Activated naive CD8-positive, alpha-beta T cell treated with anti-CD3 and anti-CD28 coated beads for 36 hours (primary cell): ENCODE results near the gene PABPC1L. TPM values are rescaled to one million over a fixed set of nuclear protein-coding genes. Genes with fewer than 3 reads are reported as not detected.
"Not testable (repeated sequence)": the region's sequence is repeated elsewhere in the genome, so short reads cannot be mapped to it uniquely, and the experiment has no call there.

Experiments used
- DNase-seq: peaks from one replicate; pipeline ENCODE4 v3.0.0; 2021
- H3K27ac Mint-ChIP-seq: one replicate; pipeline ENCODE4 v1.8.0; 2022; ENCODE audit warnings: mild to moderate bottlenecking, moderate library complexity, mixed read lengths
- H3K27me3 Mint-ChIP-seq: one replicate; pipeline ENCODE4 v1.8.0; 2022; ENCODE audit warnings: mild to moderate bottlenecking, mixed read lengths
- H3K36me3 Mint-ChIP-seq: one replicate; pipeline ENCODE4 v1.8.0; 2021; ENCODE audit warnings: mild to moderate bottlenecking, mixed read lengths
- H3K4me1 Mint-ChIP-seq: one replicate; pipeline ENCODE4 v1.8.0; 2021; ENCODE audit warnings: mixed read lengths
- H3K4me3 Mint-ChIP-seq: one replicate; pipeline ENCODE4 v1.8.0; 2022; ENCODE audit warnings: mild to moderate bottlenecking, moderate library complexity, mixed read lengths
- H3K9me3 Mint-ChIP-seq: one replicate; pipeline ENCODE4 v1.8.0; 2022; ENCODE audit warnings: mixed read lengths
- total RNA-seq, 2 experiments: library from RNA; stranded (reverse); gene quantifications; one replicate each; pipeline ENCODE4 v1.2.3, GENCODE V29; 2021

PABPC1L gene
- 10 to 100 TPM; 75.3 to 79.3 TPM for total RNA-seq

DNA sequence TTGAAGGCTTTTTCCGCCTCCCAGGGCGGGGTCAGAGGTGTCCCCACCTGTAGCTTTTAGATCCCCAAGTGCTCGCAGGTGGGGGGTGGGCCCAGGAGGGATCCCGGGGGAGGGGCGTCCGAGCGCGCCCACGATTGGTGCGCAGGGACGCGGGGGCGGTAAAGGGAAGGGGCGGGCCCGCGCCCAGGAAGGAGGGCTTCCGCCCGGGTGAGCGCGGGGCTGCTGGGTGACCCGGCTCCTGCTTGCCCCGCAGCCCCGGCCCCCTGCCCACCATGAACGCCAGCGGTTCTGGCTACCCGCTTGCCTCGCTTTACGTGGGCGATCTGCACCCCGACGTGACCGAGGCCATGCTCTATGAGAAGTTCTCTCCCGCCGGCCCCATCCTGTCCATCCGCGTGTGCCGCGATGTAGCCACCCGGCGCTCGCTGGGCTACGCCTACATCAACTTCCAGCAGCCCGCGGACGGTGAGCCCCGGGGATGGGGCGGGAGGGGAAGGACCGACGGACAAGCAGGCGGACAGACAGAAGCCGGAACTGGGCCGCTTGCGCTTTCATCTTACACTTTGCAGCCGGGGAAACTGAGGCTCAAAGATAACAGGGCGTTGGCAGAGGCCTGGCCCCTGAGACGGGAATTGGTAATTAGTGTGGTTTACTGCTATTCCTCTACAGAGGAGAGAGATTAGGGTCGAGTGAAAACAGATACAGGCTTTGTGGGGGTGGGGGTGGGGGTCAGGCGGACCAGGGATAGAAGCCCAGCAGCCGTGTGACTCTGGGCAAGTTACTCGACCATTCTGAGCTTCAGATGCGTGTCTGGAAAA is at the start of gene PABPC1L:
Gene PABPC1L (plus strand): TSS at position 189 of the 818 bp plus-strand sequence. CDS start 84 bp downstream, at position 273.
- Mint-ChIP-seq H3K27ac (peak within 1 kb of the TSS; percentile 83), H3K9me3 (no peaks in the 10 kb centered on the region), H3K36me3 (peaks cover 28% of the 10 kb centered on the region), H3K4me3 (peak within 1 kb of the TSS; percentile 88), H3K27me3 (no peaks in the 10 kb centered on the region), H3K4me1 (peaks cover 32% of the 10 kb centered on the region)
- peak; percentile 85 for DNase-seq

DNA sequence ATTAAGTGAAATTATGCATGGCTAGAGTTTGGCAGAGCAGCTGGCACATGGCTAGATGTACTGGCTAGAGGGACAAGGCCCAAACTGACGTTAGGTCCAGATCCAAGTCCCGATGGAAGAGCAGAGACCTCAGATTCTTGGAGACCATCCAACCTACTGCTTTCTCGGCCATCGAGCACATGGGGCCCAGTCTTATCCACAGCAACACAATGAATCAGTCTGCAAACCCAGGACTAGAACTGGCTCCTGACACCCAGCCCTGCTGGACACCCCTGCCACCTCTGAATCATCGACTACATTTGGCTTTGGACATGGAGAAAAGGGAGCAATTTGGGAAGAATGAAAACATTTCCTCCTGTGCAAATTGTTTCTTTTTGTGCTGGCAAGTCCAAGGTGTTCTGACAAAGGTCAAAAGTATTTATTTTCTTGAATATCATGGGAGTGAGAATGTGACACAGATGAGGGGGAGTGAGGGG is 48.3 kb upstream of the PABPC1L start:
- Mint-ChIP-seq H3K4me1 (peaks cover 16% of the 10 kb centered on the region), H3K9me3 (peaks cover 2% of the 10 kb centered on the region), H3K27me3 (no peaks in the 10 kb centered on the region), H3K27ac (no peak overlapping the region), H3K36me3 (no peaks in the 10 kb centered on the region), H3K4me3 (no peak overlapping the region)
- DNase-seq: no peak

DNA sequence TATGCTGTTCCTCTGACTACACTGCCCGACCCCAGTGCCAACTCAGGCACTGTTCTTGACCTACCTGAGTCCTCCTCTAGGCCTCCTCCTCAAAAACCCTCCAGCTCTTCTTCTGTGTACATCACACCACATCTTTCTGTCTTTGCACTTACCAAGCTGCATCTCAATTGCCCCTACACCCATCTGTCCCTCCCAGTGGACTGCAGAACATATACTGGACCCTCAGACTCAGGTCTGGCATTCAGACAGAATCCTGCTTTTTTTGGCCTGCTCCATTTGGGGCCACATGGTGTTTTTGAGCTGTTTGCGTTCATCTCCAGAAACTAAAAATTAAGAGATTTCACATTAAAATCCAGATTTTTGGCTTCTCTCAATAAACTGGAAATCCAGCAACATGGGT is 47.6 kb upstream of the PABPC1L start:
- H3K27ac Mint-ChIP-seq: no peak overlapping the region
- no peak for DNase-seq
- H3K27me3 Mint-ChIP-seq: no peaks in the 10 kb centered on the region
- H3K4me3 Mint-ChIP-seq: no peak overlapping the region
- H3K9me3 Mint-ChIP-seq: no peaks in the 10 kb centered on the region
- peaks cover 22% of the 10 kb centered on the region for H3K4me1 Mint-ChIP-seq
- H3K36me3 Mint-ChIP-seq: no peaks in the 10 kb centered on the region

DNA sequence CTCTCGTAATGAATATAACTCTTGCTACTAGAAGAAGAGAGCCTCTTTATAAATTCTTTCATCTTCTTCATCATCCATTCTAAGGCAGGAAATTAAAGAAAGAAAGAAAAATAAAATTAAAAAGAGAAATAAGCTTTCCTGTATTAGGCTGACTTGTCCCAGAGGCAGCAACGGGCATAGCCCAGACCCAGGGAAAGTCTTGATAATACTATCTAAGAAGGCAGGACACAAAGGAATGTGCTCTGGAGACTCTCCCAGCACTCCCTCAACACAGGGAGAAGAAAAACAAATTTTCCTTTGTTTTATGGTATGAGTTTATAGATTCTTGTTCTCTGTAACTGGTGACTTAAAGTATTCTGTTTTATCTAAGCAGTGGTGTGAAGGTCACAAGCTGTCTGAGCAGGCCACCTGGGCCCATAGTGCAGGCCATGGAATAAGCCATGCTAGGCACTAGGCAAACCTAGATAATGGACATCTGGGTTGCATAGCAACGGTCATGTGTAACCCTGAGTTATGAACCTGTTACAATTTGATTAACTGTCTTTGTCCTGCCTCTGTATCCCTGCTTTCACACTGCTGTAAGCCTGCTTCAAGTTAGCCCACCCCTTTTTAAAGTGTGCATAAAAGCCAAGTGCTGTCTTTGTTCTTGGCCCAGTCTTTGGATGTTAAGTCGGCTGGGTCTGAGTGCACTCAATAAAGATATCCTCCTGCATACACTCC is 46.3 kb upstream of the PABPC1L start:
- not testable (repeated sequence) for H3K4me3 Mint-ChIP-seq, DNase-seq, H3K36me3 Mint-ChIP-seq, H3K27me3 Mint-ChIP-seq, H3K9me3 Mint-ChIP-seq, H3K27ac Mint-ChIP-seq
- H3K4me1 Mint-ChIP-seq: peaks cover 25% of the 10 kb centered on the region

DNA sequence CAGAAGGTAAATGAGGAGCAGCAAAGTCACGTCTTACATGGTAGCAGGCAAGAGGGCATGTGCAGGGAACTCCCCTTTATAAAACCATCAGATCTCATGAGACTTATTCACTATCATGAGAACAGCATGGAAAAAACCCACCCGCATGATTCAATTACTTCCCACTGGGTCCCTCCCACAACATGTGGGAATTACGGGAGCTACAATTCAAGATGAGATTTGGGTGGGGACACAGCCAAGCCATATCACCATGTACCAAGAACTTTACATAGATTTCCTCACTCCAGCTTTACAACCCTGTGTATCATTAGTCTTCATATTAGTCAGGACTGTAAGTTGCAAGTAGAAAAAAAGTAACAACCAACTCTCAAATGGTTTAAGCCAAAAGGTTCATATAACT is 45.4 kb upstream of the PABPC1L start:
- H3K4me1 Mint-ChIP-seq: peaks cover 25% of the 10 kb centered on the region
- H3K4me3 Mint-ChIP-seq, H3K9me3 Mint-ChIP-seq, H3K27me3 Mint-ChIP-seq, H3K27ac Mint-ChIP-seq, H3K36me3 Mint-ChIP-seq, DNase-seq: not testable (repeated sequence)

DNA sequence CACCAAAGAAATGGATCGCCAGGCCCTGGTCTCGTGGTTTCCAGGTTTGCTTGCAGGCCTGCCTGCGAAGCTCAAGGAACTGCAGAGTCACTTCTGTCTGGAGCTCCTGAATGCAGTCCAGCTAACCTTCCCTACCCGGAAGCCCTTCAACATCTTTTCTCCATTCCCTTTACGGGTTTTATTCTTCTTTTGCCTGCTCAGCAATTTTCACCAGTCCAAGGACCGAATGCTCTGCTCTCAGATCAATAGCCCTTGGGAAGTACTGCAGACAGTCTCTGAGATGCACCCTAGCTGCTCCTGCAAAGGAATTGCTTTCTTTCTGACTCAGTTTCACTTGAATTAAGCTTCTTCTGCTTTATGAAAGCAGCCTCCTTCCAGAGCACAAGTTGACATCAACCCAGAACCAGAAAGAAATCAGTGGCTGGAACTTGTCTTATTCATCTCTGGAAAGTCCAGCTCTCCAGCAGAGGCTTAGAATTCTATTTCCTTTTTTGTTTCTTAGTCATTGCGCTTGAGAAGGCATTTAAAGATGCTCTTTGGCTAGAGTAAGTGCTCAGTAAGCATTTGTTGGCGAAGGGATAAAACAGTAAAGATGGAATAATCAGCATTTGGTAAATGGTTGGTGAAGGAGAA is 43.0 kb upstream of the PABPC1L start:
- Mint-ChIP-seq H3K9me3 (no peaks in the 10 kb centered on the region), H3K27ac (no peak overlapping the region), H3K4me3 (peak overlapping the region; percentile 53), H3K4me1 (peaks cover 20% of the 10 kb centered on the region), H3K27me3 (no peaks in the 10 kb centered on the region), H3K36me3 (no peaks in the 10 kb centered on the region)
- no peak for DNase-seq

DNA sequence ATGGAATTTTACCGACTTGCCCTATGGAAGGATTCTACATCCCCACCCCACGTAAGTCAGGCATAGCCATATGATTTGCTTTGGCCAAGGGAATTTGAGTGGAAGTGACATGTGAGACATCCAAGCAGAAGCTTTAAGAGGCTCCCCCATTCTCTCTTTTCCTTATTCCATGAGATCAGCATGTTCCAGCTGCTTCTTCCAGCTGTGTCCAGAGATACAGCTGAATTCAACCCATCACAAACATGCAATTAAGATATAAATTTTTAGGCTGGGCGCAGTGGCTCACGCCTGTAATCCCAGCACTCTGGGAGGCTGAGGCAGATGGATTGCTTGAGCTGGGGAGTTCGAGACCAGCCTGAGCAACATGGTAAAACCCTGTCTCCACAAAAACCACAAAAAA is 40.4 kb upstream of the PABPC1L start:
- Mint-ChIP-seq H3K4me1 (peaks cover 10% of the 10 kb centered on the region), H3K9me3 (no peaks in the 10 kb centered on the region), H3K4me3 (no peak overlapping the region), H3K27ac (no peak overlapping the region), H3K36me3 (no peaks in the 10 kb centered on the region), H3K27me3 (no peaks in the 10 kb centered on the region)
- DNase-seq: no peak

DNA sequence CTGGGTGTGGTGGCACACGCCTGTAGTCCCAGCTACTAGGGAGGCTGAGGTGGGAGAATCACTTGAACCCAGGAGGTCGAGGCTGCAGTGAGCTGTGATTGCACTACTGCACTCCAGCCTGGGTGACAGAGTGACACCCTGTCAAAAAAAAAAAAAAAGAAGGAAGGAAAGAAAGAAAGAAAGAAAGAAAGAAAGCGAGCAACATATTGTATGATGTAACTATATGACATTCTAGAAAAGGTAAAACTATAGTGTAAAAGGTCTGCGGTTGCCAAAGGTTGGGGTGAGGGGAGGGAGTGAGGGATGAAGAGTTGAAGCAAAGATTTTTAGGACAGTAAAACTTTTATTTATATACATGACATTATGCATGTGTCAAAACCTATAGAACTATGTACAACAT is 27.5 kb upstream of the PABPC1L start:
- H3K9me3 Mint-ChIP-seq, H3K4me3 Mint-ChIP-seq, DNase-seq, H3K27me3 Mint-ChIP-seq: not testable (repeated sequence)
- Mint-ChIP-seq H3K4me1 (peaks cover 32% of the 10 kb centered on the region), H3K36me3 (peaks cover 12% of the 10 kb centered on the region), H3K27ac (peak overlapping the region; percentile 45)

DNA sequence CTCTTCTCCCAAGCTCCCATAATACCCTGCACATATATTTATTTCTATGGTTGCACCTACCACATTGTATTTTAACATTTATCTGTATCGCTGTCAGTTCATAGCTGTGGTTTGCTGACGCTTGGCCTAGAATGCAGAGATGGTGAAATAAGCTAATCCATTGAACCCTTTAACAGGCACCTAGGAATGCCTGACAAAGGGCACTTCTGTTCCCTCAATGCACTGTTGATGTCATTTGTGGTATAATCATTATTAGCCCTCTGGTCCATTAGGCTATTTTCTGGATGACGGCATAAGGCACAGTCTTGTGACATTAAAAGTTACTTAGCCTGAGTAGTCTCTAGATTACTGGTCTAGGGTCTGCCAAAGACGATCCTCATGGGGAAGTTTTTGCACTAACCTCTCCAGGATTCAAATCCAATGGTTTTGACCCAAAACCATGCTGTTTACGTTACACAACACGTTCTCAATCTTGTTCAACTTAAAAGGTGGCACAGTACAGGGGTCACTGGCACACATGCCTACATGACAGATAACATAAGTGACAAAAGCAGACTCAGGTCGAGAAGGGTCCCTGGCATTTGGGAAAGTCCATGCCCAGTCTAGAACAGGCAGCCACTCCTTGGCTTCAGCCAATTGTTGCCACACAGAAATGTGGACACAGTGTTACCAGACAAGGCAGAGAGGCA is 26.5 kb upstream of the PABPC1L start:
- Mint-ChIP-seq H3K27me3 (no peaks in the 10 kb centered on the region), H3K36me3 (peaks cover 12% of the 10 kb centered on the region), H3K4me1 (peaks cover 38% of the 10 kb centered on the region), H3K4me3 (no peak overlapping the region), H3K9me3 (no peaks in the 10 kb centered on the region), H3K27ac (peak overlapping the region; percentile 87)
- no peak for DNase-seq

DNA sequence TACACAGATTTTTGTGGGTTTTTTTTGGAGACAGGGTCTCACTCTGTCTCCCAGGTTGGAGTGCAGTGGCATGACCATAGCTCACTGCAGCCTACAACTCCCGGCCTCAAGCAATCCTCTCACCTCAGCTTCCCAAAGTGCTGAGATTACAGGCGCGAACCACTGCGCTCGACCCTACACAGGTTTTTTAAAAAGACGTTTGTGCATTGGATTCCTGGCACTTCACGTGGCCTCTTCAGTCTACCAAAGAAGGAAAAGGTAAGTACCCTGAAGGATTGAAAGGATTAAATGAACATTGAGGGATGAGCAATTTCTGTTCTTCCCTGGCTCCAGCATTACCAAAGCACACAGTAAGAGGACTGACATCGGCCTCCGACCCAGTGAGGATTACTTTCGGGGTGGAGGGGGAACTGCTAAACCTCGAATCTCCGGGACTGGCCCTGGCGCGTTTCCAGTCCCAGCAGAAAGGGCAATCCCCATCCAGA is 24.9 kb upstream of the PABPC1L start:
- peaks cover 48% of the 10 kb centered on the region for H3K4me1 Mint-ChIP-seq
- no peaks in the 10 kb centered on the region for H3K27me3 Mint-ChIP-seq
- no peak for DNase-seq
- H3K36me3 Mint-ChIP-seq: peaks cover 23% of the 10 kb centered on the region
- peak overlapping the region; percentile 94 for H3K4me3 Mint-ChIP-seq
- no peaks in the 10 kb centered on the region for H3K9me3 Mint-ChIP-seq
- peak overlapping the region; percentile 87 for H3K27ac Mint-ChIP-seq

DNA sequence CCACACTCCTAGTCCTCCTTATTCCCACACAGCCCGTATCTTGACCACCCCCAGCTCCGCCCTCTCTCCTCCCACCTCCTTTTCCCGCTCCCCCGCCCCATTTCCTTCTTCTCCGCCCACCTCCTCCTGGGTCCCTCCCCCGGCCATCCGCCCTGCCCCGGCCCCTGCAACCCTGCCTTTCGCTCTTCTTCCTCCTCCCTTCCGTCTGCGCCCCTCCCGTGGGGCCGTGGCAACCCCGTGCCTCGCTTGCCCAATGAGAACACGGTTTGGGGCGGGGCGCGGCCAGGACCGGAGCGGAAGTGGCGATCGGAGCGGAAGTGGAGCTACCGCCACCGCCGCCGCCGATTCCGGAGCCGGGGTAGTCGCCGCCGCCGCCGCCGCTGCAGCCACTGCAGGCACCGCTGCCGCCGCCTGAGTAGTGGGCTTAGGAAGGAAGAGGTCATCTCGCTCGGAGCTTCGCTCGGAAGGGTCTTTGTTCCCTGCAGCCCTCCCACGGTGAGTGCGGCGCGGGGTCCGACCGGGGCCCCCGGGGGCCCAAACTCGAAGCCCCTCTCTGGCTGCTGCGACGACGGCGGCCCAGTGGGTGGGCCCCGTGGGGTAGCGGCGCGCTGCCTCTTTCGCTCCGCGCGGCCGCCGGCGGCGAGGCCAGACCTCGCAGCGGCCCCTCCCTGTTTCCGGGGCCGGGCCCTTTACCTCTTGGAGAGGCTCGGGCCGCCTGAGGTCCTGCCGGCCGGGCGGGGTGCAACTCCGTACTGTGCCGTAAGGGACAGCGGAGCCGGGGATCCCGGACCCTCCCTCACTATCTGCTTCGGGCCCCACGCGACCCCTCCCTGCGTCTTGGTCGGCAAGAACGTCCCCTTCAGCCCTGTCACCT is 24.2 kb upstream of the PABPC1L start, which contains the start of gene YWHAB:
Gene YWHAB (plus strand): TSS at position 314 of the 874 bp plus-strand sequence. CDS start 15,829 bp downstream, outside the sequence.
- peak within 1 kb of the TSS; percentile 97 for H3K4me3 Mint-ChIP-seq

DNA sequence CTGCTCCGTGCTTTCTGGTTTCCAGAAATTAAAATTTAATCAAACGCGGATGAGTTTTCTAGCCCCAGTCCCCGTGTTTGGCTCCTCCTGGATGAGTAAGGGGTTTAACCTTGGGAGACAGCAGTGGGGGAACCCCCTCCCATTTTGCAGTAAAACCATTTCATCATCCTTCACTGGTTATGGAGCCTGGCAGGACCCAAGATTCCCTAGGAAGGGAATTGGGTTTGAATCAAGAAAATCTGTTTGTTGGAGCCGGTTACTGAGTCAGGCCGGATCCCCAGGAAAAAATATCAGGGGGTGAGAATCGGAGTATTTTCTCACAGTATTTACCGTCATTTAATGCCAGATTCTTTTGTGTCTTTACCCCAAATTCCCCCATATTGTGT is 23.6 kb upstream of the PABPC1L start:
- Mint-ChIP-seq H3K9me3 (no peaks in the 10 kb centered on the region), H3K4me3 (peak overlapping the region; percentile 97), H3K27ac (peak overlapping the region; percentile 95), H3K4me1 (peaks cover 58% of the 10 kb centered on the region), H3K36me3 (peaks cover 28% of the 10 kb centered on the region), H3K27me3 (no peaks in the 10 kb centered on the region)
- no peak for DNase-seq

More for the DNA sequence above, 24.2 kb upstream of the PABPC1L start, which contains the start of gene YWHAB:
- Mint-ChIP-seq H3K27ac (peak within 1 kb of the TSS; percentile 95), H3K9me3 (no peaks in the 10 kb centered on the region), H3K4me1 (peaks cover 51% of the 10 kb centered on the region), H3K27me3 (no peaks in the 10 kb centered on the region), H3K36me3 (peaks cover 25% of the 10 kb centered on the region)
- DNase-seq: peak; percentile 98

DNA sequence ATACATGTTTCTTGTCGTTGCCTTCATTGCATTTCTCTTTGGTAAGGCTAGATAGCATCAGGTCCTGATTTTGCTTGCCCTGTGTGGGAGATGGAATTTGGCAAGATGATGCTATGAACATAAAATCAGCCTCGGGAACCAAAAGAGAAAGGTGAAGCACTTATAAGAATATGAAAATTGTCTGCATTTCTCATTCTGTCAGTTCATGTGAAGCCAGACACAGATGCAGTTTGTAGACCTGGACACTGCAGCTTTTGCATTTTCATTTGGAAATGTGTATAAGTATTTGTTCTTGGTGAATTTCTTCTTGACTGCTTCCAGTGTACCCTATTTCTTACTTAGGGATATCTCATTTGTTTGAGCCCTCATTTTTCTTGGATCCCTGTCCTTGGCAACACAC is 23.0 kb upstream of the PABPC1L start:
- Mint-ChIP-seq H3K9me3 (no peaks in the 10 kb centered on the region), H3K36me3 (peaks cover 33% of the 10 kb centered on the region), H3K27ac (peak overlapping the region; percentile 95), H3K4me3 (peak overlapping the region; percentile 97), H3K27me3 (no peaks in the 10 kb centered on the region), H3K4me1 (peaks cover 61% of the 10 kb centered on the region)
- DNase-seq: no peak

DNA sequence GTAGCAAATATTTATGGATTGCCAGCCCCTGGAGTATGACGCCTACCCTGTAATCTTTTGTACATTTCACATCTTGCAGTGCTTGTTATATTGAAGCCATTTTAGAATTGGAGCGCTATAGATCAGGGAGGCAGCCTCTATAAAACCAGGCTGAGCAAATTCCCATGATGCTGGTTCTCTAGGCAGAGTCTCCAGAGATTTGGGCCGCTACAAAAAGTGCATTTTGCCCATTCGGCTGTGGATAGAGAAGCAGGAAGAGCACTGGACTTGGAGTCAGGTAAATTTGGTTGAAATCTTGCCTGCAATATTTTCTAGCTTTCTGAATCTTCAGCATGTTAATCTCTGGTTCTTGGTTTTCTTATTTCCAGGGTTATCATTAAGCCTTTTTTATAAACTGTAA is 22.4 kb upstream of the PABPC1L start:
- Mint-ChIP-seq H3K27me3 (no peaks in the 10 kb centered on the region), H3K4me3 (peak overlapping the region; percentile 97), H3K9me3 (peaks cover 4% of the 10 kb centered on the region), H3K27ac (peak overlapping the region; percentile 95), H3K36me3 (peaks cover 40% of the 10 kb centered on the region), H3K4me1 (peaks cover 66% of the 10 kb centered on the region)
- DNase-seq: no peak
